ENCODE measurements around the gene TAP1.
"Not testable (repeated sequence)": the region's sequence is repeated elsewhere in the genome, so short reads cannot be mapped to it uniquely, and the experiment has no call there.

TAP1 gene

GRCh38 chr6:32853541-32854375, at the start of gene TAP1, which contains the start of gene PSMB9:
Gene TAP1 (minus strand): TSS chr6:32853704. CDS start chr6:32853636, 68 bp downstream.
Gene PSMB9 (plus strand): TSS chr6:32854192. CDS start chr6:32854230, 38 bp downstream.
- peak; percentile 94 for DNase-seq (ENCODE audit: low read depth)

DNA sequence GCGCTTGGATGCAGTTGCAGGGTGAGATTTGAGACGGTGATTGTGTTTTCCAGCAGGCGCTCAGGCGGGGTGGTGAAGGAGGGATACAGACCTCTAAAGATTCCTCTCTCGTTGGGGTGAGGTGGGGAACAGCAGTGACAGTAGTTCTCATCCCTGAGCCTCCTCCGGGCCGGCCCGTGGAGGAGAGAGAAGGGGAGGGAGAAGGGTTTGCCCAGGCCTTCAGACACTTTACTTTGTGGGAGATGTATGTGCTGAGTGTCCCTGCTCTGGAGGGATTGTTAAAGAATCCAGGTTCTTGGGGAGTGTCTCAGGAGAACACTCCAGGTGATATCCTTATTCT, 41.5 kb upstream of the TAP1 start:
- no peak for DNase-seq (ENCODE audit: low read depth)

DNA sequence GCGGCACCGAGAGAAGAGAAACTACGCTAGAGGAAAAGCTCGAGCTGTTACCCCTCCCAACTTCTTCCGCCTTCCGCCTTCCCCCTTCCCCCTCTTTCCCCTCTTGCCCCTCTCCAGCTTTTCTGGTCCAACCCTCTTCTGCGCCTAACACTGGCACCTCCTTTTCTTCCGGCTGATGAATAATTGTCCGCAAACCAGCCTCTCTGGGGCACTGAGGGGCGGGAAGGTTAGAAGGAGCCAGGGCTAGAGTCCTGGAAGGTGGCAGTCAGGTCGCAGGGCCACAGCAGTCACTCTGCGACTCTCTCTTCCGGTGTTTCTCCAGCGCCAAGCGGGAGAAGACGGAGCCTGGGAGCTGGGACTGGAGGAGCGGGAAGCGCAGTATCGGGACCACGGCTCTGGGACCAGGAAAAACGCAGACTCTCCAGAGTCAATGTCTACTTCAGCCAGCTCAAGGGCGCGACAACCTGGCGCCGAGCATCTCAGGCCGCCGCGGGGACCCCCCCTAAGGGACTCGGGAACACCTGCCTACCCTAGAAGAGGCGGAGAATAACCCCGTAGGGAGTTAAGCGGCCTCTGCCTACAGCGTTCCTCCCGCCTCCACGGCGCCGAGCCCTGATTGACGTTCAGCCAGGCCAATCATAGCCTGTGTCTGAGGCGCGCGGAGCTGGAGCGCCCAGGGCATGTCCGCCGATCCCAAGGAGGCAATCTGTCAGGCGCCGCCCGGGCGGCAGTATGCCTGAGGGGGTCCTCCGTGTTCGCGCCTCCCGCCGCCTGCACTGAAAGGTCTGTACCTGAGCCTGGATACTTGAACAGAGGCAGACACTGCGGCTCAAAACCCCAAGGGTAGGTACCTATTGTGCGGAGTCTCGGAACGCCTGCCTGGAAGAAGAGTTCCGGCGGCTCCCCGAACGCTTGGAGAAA, 40.8 kb upstream of the TAP1 start:
- DNase-seq (ENCODE audit: low read depth) = peak; percentile 89

GRCh38 chr6:32890831-32891230, 37.3 kb upstream of the TAP1 start:
- no peak for DNase-seq (ENCODE audit: low read depth)

GRCh38 chr6:32889533-32889932, 36.0 kb upstream of the TAP1 start:
- no peak for DNase-seq (ENCODE audit: low read depth)

DNA sequence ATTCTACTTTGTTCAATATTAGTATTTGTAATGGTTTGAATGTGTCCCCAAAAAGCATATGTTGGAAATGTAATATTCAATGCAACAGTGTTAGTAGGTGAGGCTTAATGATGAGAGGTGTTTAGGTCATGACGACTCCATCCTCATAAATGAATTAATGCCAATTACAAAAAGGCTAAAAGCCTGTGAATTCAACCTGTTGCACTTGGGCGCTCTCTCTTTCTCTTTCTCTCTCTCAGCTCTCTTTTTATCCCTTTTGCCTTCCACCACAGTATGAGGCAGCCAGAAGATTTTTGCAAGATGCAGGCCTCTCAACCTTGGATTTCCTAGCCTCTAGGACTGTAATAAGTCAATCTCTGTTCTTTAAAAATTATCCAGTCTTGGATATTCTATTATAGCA, 35.1 kb upstream of the TAP1 start:
- DNase-seq (ENCODE audit: low read depth) = no peak

DNA sequence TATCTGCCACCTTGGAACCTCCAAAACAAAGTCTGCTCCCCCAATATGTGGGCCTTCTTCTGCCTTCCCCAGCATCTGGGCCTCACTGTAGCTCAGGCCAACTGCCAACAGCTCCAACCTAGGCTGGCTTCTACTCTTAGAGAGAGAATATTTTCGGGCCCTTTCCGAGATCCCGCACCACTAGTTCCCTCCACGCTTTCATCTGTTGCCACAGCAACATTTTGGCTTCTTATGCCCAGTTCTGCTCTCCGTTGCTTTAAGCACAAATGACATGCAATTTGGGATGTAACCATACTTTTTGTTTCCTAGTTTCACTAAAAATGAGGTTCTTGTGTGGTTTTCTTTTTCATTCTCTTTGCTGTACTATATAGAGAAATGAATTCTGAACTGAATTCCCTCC, 34.1 kb upstream of the TAP1 start:
- DNase-seq (ENCODE audit: low read depth) = no peak

DNA sequence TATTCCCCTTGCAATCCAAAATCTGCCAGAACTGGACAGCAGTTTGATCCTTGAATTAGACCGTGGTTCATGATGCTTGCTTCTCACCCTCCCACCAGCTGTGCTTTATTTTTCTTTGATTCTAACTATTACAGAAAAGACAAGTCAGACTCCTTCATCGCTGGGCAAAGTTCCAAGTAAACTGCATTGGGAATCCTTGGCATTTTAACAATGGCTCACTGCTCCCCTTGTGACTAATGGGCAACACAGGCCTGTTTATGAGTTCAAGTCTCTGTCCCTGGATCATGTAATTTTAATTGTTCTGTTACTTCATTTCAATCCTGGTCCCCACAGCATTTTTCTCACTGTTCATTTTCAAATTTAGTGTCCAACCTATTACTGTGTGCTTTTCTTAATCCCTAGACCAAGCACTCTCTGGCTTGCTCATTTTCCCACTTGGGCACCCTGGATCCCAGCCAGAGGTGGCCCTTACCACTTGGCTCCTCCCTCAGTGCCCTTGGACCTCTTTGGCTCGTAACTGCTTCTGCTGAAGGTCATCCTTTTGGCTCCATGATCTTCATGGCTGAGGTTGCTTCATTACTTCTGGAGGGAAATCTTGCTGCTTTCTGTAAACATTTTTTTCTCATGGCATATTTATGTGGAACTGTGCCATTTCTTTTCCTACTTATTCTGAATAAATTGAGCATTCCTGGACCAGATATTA, 33.3 kb upstream of the TAP1 start:
- DNase-seq (ENCODE audit: low read depth) = no peak

GRCh38 chr6:32885698-32886286, 32.3 kb upstream of the TAP1 start:
- DNase-seq (ENCODE audit: low read depth) = no peak

GRCh38 chr6:32883789-32884188, 30.3 kb upstream of the TAP1 start:
- no peak for DNase-seq (ENCODE audit: low read depth)

- no peak for DNase-seq (ENCODE audit: low read depth)
These were observed 29.4 kb upstream of the TAP1 start for GRCh38 chr6:32882879-32883250.

DNA sequence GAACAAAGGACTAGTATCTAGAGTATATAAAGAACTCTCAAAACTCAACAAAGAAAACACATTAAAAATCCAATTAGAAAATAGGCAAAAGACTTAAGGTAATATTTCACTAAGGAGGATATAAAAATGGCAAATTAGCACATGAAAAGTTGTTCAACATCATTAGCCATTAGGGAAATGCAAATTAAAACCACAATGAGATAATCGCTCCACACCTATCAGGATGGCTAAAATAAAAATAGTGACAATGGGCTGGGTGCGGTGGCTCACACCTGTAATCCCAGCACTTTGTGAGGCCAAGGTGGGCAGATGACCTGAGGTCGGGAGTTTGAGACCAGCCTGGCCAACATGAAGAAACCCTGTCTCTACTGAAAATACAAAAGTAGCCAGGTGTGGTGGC, 27.5 kb upstream of the TAP1 start:
- DNase-seq (ENCODE audit: low read depth) = not testable (repeated sequence)

- no peak for DNase-seq (ENCODE audit: low read depth)
These were observed 26.2 kb upstream of the TAP1 start for GRCh38 chr6:32879691-32880090.

GRCh38 chr6:32876603-32877002, 23.1 kb upstream of the TAP1 start:
- no peak for DNase-seq (ENCODE audit: low read depth)

- not testable (repeated sequence) for DNase-seq (ENCODE audit: low read depth)
These were observed 20.4 kb upstream of the TAP1 start for GRCh38 chr6:32873947-32874346.

DNA sequence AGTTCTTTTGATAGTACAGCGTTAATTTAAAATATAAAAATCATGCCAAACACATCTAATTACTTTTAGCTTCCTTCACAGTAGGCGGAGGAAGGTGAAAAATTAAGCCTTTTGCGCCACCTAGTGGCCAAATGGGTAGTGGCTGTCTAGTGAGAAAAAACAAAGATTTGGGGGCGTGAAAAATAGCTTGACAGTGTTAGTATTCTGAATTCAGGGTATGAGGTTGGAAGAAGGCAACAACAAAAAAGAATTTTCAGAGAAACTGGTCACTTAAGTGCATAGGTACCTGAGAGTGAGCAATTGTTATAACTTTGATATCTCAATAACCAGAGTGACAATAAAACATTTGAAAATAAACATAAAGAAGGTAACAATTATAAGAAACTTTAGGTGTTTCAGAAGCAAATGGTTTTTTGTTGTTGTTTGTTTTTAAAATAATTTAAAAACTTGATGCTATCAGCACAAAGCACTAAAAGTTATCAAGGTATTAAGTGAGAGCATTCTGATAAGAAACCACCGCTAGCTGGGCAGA, 14.8 kb upstream of the TAP1 start:
- DNase-seq (ENCODE audit: low read depth) = peak; percentile 77

DNA sequence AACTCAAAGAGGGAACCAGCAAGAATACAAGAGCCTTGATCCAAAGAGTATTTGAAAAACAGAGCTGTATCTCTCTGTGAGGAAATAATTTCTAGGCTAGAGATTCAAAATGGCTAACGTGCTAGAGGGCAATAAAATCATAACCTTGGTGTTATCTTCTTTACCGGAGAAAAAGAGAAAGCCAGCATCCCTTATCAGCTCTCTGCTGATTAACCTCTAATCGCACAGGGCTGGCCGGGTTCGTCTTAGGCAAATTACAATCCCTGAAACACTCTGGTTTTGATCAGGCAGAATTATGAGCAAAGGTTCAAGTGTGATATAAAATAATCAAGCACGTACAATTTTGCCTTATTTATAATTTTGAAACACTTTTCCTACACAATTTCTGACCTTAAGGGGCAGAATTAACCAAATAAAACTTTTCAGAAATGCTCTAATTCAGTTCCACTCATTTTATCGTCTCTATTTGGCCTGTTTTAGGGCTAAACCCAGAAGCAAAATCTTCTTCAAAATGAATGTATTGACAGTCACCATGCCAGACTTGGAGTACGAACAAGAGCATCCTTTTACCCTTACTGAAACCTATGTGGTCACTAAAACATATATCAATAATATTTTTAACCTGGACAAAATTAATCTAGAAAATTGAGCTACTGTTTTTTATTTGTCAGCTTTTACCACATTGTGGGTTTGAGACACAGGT, 14.2 kb upstream of the TAP1 start:
- DNase-seq (ENCODE audit: low read depth) = no peak

GRCh38 chr6:32867022-32867477, 13.5 kb upstream of the TAP1 start:
- no peak for DNase-seq (ENCODE audit: low read depth)

DNA sequence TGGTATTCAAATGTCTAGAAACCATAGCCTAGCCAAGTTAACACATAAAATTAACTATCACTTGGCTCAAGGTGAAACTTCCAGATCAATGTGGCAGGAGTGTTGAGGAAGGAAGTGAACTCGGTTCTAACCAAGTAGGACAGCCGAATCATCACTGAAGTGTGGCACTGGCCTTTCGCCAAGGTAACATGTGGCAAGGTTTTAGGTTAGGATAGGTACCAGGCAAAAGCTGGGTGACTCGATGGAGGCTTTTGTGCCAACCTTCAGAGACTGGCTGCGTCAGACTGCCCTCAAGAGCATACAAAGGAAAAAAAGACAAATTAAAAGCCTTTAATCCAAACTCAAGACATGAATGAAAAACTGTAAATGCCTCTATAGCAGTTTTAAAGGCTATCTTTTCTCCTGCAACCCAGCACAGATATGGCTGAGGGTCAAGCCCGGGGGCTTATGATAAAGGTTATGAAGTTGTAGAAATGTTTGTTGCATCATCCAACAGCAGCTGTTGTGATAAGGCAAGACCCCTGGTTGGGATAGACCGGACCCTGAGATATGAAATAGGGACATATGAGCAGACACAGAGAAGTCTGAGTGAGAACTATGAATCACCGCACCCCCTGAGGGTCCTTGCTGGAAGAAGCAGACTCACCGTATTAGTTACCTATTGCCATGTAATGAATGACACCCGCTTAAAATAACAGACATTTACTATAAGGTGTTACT, 12.4 kb upstream of the TAP1 start:
- DNase-seq (ENCODE audit: low read depth) = no peak

GRCh38 chr6:32862725-32863124, 9.2 kb upstream of the TAP1 start:
- no peak for DNase-seq (ENCODE audit: low read depth)

All from stimulated activated CD8-positive, alpha-beta memory T cell treated with anti-CD3 and anti-CD28 coated beads, Interleukin-4, amount 100 ng/mL, for 24 hours (primary cell).